Activated naive CD8-positive, alpha-beta T cell treated with anti-CD3 and anti-CD28 coated beads for 36 hours (primary cell): ENCODE data around the gene PRPH2. TPM values are rescaled to one million over a fixed set of nuclear protein-coding genes. Genes with fewer than 3 reads are reported as not detected.
"Not testable (repeated sequence)": the region's sequence is repeated elsewhere in the genome, so short reads cannot be mapped to it uniquely, and the experiment has no call there.

Experiments used
- DNase-seq: peaks from one replicate; pipeline ENCODE4 v3.0.0; 2021
- H3K27ac Mint-ChIP-seq: one replicate; pipeline ENCODE4 v1.8.0; 2022; ENCODE audit warnings: mild to moderate bottlenecking, moderate library complexity, mixed read lengths
- H3K27me3 Mint-ChIP-seq: one replicate; pipeline ENCODE4 v1.8.0; 2022; ENCODE audit warnings: mild to moderate bottlenecking, mixed read lengths
- H3K36me3 Mint-ChIP-seq: one replicate; pipeline ENCODE4 v1.8.0; 2021; ENCODE audit warnings: mild to moderate bottlenecking, mixed read lengths
- H3K4me1 Mint-ChIP-seq: one replicate; pipeline ENCODE4 v1.8.0; 2021; ENCODE audit warnings: mixed read lengths
- H3K4me3 Mint-ChIP-seq: one replicate; pipeline ENCODE4 v1.8.0; 2022; ENCODE audit warnings: mild to moderate bottlenecking, moderate library complexity, mixed read lengths
- H3K9me3 Mint-ChIP-seq: one replicate; pipeline ENCODE4 v1.8.0; 2022; ENCODE audit warnings: mixed read lengths
- total RNA-seq, 2 experiments: library from RNA; stranded (reverse); gene quantifications; one replicate each; pipeline ENCODE4 v1.2.3, GENCODE V29; 2021

The PRPH2 gene
- total RNA-seq, 2 experiments from 2014 or later, result 0.06 TPM; not detected in 1

GRCh38 chr6:42724825-42725224 is 2.4 kb upstream of the PRPH2 start:
- Mint-ChIP-seq H3K4me3 (no peak overlapping the region), H3K27me3 (peaks cover 3% of the 10 kb centered on the region), H3K36me3 (peaks cover 3% of the 10 kb centered on the region), H3K9me3 (no peaks in the 10 kb centered on the region), H3K4me1 (peaks cover 16% of the 10 kb centered on the region), H3K27ac (no peak overlapping the region)
- DNase-seq, result no peak

GRCh38 chr6:42720739-42721138 is 1.7 kb downstream of the PRPH2 start:
- no peak for DNase-seq
- Mint-ChIP-seq H3K4me1 (peaks cover under 1% of the 10 kb centered on the region), H3K9me3 (no peaks in the 10 kb centered on the region), H3K4me3 (no peak overlapping the region), H3K27me3 (peaks cover 3% of the 10 kb centered on the region), H3K36me3 (no peaks in the 10 kb centered on the region), H3K27ac (no peak overlapping the region)

- Mint-ChIP-seq H3K4me3 (no peak overlapping the region), H3K9me3 (peaks cover 4% of the 10 kb centered on the region), H3K27ac (no peak overlapping the region), H3K4me1 (peaks cover 4% of the 10 kb centered on the region), H3K36me3 (no peaks in the 10 kb centered on the region), H3K27me3 (no peaks in the 10 kb centered on the region)
- DNase-seq, result no peak
Measured at GRCh38 chr6:42715871-42716270, 6.5 kb downstream of the PRPH2 start.

- Mint-ChIP-seq H3K4me1 (peaks cover 9% of the 10 kb centered on the region), H3K4me3 (no peak overlapping the region), H3K9me3 (peaks cover 4% of the 10 kb centered on the region), H3K27me3 (no peaks in the 10 kb centered on the region), H3K27ac (no peak overlapping the region), H3K36me3 (no peaks in the 10 kb centered on the region)
- no peak for DNase-seq
Measured at GRCh38 chr6:42714098-42714761, 8.2 kb downstream of the PRPH2 start.

GRCh38 chr6:42711930-42712329 is 10.5 kb downstream of the PRPH2 start:
- H3K4me3 Mint-ChIP-seq, result no peak overlapping the region
- no peaks in the 10 kb centered on the region for H3K36me3 Mint-ChIP-seq
- peaks cover 9% of the 10 kb centered on the region for H3K4me1 Mint-ChIP-seq
- H3K27me3 Mint-ChIP-seq, result no peaks in the 10 kb centered on the region
- H3K9me3 Mint-ChIP-seq, result peaks cover 4% of the 10 kb centered on the region
- no peak overlapping the region for H3K27ac Mint-ChIP-seq
- DNase-seq, result no peak

- DNase-seq, result no peak
- no peaks in the 10 kb centered on the region for H3K27me3 Mint-ChIP-seq
- H3K9me3 Mint-ChIP-seq, result peaks cover 4% of the 10 kb centered on the region
- peak overlapping the region; percentile 35 for H3K27ac Mint-ChIP-seq
- no peak overlapping the region for H3K4me3 Mint-ChIP-seq
- H3K4me1 Mint-ChIP-seq, result peaks cover 9% of the 10 kb centered on the region
- H3K36me3 Mint-ChIP-seq, result no peaks in the 10 kb centered on the region
Measured at GRCh38 chr6:42710316-42710715, 12.1 kb downstream of the PRPH2 start.

- DNase-seq, result no peak
- peaks cover 9% of the 10 kb centered on the region for H3K4me1 Mint-ChIP-seq
- peaks cover 4% of the 10 kb centered on the region for H3K9me3 Mint-ChIP-seq
- no peaks in the 10 kb centered on the region for H3K27me3 Mint-ChIP-seq
- no peak overlapping the region for H3K4me3 Mint-ChIP-seq
- H3K27ac Mint-ChIP-seq, result no peak overlapping the region
- H3K36me3 Mint-ChIP-seq, result no peaks in the 10 kb centered on the region
Measured at GRCh38 chr6:42709871-42710270, 12.5 kb downstream of the PRPH2 start.

GRCh38 chr6:42708096-42708495 is 14.3 kb downstream of the PRPH2 start:
- peaks cover 6% of the 10 kb centered on the region for H3K4me1 Mint-ChIP-seq
- DNase-seq, result no peak
- no peak overlapping the region for H3K27ac Mint-ChIP-seq
- H3K9me3 Mint-ChIP-seq, result peaks cover 4% of the 10 kb centered on the region
- H3K36me3 Mint-ChIP-seq, result no peaks in the 10 kb centered on the region
- H3K4me3 Mint-ChIP-seq, result no peak overlapping the region
- H3K27me3 Mint-ChIP-seq, result no peaks in the 10 kb centered on the region

- peaks cover 4% of the 10 kb centered on the region for H3K9me3 Mint-ChIP-seq
- H3K27ac Mint-ChIP-seq, result no peak overlapping the region
- peaks cover 6% of the 10 kb centered on the region for H3K4me1 Mint-ChIP-seq
- no peaks in the 10 kb centered on the region for H3K36me3 Mint-ChIP-seq
- no peak overlapping the region for H3K4me3 Mint-ChIP-seq
- DNase-seq, result no peak
- no peaks in the 10 kb centered on the region for H3K27me3 Mint-ChIP-seq
Measured at GRCh38 chr6:42707595-42707994, 14.8 kb downstream of the PRPH2 start.

- no peak for DNase-seq
- H3K27ac Mint-ChIP-seq, result no peak overlapping the region
- no peaks in the 10 kb centered on the region for H3K4me1 Mint-ChIP-seq
- no peaks in the 10 kb centered on the region for H3K9me3 Mint-ChIP-seq
- H3K4me3 Mint-ChIP-seq, result no peak overlapping the region
- H3K36me3 Mint-ChIP-seq, result no peaks in the 10 kb centered on the region
- H3K27me3 Mint-ChIP-seq, result no peaks in the 10 kb centered on the region
Measured at GRCh38 chr6:42704937-42705374, 17.4 kb downstream of the PRPH2 start.

GRCh38 chr6:42704251-42704936 is 18.0 kb downstream of the PRPH2 start:
- Mint-ChIP-seq H3K4me1 (no peaks in the 10 kb centered on the region), H3K27me3 (no peaks in the 10 kb centered on the region)
- no peak for DNase-seq

GRCh38 chr6:42702786-42703185 is 19.6 kb downstream of the PRPH2 start:
- not testable (repeated sequence) for DNase-seq, H3K36me3 Mint-ChIP-seq, H3K27ac Mint-ChIP-seq

More at GRCh38 chr6:42704251-42704936, 18.0 kb downstream of the PRPH2 start:
- Mint-ChIP-seq H3K27ac (no peak overlapping the region), H3K36me3 (no peaks in the 10 kb centered on the region), H3K9me3 (no peaks in the 10 kb centered on the region), H3K4me3 (no peak overlapping the region)

GRCh38 chr6:42702200-42702599 is 20.2 kb downstream of the PRPH2 start:
- Mint-ChIP-seq H3K4me3 (no peak overlapping the region), H3K9me3 (no peaks in the 10 kb centered on the region), H3K4me1 (no peaks in the 10 kb centered on the region), H3K27me3 (no peaks in the 10 kb centered on the region), H3K36me3 (no peaks in the 10 kb centered on the region), H3K27ac (no peak overlapping the region)
- DNase-seq, result no peak

More at GRCh38 chr6:42702786-42703185, 19.6 kb downstream of the PRPH2 start:
- not testable (repeated sequence) for H3K27me3 Mint-ChIP-seq, H3K9me3 Mint-ChIP-seq, H3K4me1 Mint-ChIP-seq, H3K4me3 Mint-ChIP-seq

GRCh38 chr6:42698217-42698616 is 24.2 kb downstream of the PRPH2 start:
- Mint-ChIP-seq H3K36me3 (peaks cover 8% of the 10 kb centered on the region), H3K27ac (no peak overlapping the region), H3K4me1 (peaks cover 17% of the 10 kb centered on the region), H3K9me3 (no peaks in the 10 kb centered on the region), H3K4me3 (no peak overlapping the region), H3K27me3 (no peaks in the 10 kb centered on the region)
- no peak for DNase-seq

GRCh38 chr6:42697268-42697655 is 25.1 kb downstream of the PRPH2 start:
- no peak for DNase-seq
- Mint-ChIP-seq H3K27ac (no peak overlapping the region), H3K27me3 (no peaks in the 10 kb centered on the region), H3K4me3 (no peak overlapping the region), H3K36me3 (peaks cover 12% of the 10 kb centered on the region), H3K9me3 (no peaks in the 10 kb centered on the region), H3K4me1 (peaks cover 27% of the 10 kb centered on the region)
